Stimulated activated CD4-positive, alpha-beta T cell treated with anti-CD3 and anti-CD28 coated beads, Interleukin-2, amount 100 ng/mL, for 48 hours (primary cell): ENCODE results near the gene EEF1A2.

Experiments used
- DNase-seq, 2 donors: peaks; one replicate each; pipeline ENCODE4 v3.0.0-alpha.2; 2020

The EEF1A2 gene

DNA sequence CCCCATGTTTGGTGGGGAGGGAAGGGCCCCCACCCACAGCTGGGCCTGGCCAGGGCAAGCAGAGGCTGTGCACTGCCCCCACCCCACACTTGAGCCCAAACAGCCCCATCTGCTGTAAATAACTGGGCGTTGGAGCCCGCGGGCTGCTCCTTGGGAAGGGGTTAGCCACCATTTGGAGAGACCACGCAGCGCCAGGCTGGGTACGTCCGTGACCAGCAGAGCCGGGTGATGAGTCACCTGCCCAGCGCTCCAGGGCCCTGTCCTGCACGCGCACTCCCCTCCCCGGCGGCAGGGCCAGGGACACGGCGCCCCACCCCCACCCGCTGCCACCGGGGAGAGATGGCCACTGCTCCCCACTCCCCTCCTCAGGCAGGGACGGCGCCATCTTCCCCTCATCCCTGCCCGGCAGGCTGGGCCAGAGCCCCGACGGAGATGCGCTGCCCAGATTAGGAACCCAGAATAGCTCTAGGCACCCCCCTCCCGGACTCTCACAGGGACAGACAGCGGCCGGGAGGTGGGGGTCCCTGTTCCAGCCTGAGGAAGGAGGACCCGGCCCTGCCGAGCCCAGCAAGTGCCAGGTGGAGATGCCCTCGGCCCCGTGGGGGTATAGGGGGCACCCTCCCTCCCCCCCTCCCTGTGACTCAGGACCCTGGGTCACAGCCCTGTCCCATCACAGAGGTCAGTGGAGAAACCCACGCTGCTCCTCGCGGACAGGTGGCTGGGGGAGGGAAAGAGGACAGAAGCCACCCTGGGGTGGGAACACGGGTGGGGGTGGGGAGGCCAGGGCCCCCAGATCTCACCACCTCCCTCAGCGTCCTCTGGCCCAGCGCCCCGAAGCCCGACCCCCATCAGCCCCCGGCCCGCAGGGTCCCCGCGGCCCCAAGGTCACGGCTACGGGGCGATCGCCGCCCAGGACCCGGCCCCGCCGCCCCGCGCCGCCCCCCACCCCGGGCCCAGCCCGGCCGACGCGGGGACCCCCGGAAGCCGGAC, 642 bp downstream of the EEF1A2 start:
- DNase-seq: no peak

DNA sequence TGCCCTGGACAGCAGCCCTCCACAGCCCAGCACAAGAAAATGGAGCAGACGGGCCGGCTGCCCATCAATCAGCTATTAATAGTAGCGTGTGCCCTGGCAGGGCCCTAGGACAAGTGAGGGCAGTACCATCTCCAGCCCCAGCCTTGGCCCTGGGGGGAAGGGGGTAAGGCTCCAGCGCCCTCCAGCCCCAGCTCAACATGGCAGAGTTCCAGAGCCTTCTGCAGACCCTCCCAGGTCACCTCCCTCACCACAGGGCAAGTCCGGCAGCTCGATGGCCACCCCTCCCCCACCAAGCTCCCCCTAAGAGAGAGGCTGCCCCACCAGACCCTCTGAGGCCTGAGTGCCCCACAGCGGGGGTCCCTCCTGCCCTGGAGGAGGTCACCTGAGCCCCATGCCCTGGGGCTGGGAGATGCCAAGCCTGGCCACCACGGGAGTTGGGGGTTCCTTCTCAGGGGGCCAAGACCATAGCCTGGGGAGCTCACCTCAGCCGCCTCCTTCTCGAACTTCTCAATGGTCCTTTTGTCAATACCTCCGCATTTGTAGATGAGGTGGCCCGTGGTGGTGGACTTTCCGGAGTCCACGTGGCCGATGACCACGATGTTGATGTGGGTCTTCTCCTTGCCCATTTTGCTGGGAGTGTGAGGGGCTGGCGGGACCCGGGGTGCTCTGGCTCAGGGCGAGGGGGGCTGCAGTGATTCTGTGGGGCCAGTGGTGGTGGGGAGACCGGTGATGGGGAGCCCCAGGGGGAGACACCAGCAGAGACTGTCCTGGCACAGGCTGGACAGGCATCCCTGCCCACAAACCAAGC, 1.5 kb downstream of the EEF1A2 start:
- no peak for DNase-seq

DNA sequence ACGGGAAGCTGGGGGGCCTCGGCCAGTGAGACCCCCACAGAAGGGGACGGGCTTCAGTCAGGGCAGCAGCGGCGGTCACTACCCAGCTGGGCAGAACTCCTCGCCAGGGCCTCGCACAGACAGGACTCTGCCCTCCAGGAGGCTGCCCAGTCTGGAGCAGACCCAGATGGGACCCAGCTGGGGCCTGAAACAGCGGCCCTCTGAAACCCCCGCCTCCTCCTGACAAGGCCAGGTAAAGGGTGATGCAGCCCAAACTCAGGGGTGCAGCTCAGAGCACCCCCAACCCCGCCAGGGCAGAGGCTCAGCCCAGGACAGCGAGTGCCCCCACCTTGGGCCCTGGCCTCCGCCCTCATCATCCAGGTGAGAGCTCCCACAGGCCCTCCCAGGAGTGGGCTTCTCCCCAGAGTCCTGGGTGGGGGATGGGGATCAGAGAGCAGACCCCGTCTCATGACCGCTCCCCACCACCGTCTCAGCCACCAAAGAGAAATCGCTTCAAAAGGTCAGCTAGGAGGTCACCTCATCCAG, 2.2 kb downstream of the EEF1A2 start:
- DNase-seq: no peak

DNA sequence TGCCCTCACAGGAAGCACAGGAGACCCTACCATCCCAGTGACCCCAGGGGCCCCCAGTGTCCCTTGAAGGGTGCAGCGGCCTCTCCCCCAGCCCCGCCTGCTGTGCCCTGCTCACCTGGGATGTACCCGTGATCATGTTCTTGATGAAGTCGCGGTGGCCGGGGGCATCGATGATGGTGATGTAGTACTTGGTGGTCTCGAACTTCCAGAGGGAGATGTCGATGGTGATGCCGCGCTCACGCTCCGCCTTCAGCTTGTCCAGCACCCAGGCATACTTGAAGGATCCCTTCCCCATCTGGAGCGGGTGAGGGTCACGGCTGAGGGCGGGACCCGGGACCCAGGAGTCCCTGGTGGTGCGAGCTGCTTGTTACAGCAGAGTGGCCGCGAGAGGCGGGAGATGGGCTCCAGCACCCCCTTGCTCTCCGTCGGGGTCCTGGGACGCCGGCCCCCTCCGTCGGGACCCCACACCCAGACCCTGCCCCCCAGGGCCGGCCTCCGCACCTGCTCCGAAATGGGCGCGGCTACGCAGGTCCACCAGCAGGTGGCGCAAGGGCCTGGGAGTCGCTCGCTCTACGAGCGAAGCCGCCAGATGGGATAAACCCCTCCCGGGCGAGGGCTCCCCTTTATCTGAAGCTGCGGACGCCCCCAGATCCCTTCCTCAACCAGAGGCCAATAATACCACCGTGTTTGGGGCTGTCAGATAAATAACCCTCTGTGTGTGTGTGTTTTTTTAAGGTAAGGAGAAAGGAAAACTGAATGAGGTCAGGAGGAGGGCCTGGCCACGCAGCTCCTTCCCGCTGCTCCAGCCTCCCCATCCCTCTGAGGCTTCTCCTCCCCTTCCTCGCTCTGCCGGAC, 2.9 kb downstream of the EEF1A2 start:
- DNase-seq: peak; percentile 78 to 85

DNA sequence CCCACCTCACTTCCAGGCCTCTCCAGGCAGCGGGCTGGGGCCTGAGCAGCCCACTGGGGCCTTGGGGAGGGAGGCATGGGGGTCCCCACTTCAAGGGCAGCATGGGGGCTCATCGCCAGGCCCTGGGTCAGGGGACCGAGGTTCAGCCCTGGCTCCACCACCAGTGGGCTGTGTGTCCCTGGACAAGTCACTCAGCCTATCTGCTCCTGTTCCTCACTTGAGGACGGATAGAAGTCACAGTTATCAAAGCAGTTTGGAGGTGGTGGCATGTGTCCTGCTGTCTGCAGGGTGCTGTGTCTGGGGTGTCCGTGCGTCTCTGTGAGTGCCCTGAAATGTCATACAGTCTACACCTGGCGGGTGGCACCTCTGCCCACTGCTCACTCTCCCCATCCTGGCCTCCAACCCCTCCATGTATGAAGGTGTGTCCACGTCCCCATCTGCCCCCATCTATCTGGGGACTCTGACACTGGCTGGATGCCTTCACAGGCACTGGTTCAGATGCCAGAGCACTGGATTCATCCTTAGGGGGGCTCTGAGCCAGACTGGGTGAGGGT, 3.6 kb downstream of the EEF1A2 start:
- no peak for DNase-seq

DNA sequence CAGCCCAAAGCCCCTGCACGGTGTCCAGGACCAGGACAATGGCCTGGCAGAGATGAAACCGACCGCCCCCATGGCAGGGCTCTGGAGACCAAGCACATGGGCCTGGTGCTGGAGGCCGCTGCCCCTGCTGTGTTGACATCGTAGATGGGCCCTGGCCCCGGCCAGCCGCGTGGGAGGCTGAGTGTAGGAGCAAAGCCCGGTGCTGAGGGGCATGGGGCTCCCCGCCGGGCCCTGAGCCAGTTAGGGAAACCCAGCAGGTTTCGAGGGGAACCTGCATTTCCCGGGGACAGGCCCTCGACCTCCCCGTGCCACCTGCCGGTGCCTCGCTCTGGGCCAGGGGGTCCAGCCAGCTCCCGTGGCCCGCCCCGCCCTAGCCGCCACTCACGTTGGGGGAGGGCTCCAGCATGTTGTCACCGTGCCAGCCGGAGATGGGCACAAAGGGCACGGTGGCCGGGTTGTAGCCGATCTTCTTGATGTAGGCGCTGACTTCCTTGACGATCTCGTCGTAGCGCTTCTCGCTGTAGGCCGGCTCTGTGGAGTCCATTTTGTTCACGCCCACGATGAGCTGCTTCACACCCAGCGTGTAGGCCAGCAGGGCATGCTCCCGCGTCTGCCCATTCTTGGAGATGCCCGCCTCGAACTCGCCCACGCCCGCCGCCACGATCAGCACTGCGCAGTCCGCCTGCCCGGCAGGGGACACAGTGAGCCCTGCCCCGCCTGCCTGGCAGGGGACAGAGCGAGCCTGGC, 4.3 kb downstream of the EEF1A2 start:
- no peak for DNase-seq

DNA sequence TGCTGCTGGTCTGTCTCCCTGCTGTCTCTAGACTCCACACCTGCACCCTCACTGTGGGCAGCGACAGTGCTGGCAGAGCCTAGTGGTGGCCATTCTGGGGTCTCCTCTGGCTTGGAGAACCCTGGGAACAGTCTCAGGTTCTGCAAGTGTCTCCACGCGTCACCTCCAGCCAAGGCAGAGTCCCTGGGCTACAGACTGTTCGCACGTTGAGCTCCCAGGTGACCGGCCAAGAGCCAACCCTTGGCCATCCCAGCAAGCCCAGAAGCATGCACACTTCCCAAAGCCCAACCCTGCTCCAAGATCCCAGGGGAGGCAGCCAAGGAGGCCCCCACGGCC, 4.8 kb downstream of the EEF1A2 start:
- DNase-seq: no peak

DNA sequence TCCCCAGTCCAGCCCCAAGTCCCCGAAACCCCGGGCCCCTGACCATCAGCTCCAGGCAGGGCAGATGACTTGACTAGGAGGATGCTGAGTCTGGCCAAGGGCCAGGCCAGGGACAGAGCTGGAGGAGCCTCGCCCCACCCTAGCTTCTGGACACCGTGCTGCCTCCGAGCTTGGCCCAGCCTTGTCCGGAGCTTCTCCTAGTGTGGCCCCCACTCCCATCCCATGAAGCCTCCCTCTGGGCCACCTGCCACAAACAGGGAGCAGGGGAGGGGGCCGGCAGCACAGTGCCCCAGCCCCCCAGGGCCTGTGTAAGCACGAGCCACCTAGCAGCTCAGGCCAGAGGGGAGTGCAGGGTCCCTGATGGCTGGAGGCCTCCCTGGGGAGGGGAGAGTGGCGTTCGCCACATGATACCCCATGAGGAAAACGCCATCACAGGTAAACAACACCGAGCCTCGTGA, 5.3 kb downstream of the EEF1A2 start:
- no peak for DNase-seq

DNA sequence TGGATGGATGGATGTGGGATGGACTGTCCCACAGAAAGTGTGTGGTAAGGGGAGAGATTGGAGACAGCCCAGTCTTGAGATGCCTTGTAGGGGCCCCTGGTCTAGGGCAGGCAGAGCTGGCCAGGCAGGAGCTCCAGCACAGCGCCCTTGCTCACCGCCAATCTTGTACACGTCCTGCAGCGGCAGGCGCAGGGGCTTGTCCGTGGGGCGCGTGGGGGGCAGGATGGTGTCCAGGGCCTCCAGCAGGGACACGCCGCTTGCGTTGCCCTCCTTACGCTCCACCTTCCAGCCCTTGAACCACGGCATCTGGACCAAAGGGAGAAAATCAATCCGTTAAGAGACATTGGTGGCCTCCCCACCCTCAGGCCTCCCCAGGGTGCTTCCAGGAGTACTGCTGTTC, 5.9 kb downstream of the EEF1A2 start:
- DNase-seq: no peak

DNA sequence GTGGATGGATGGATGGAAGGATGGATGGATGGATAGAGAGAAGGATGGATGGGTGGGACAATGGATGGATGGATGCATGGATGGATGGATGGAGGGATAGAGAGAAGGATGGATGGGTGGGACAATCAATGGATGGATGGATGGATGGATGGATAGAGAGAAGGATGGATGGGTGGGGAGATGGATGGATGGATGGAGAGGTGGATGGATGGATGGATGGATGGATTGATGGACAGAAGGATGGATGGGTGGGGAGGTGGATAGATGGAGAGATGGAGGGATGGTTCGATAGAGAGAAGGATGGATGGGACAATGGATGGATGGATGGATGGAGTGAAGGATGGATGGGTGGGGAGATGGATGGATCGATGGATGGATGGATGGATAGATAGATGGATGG, 6.4 kb downstream of the EEF1A2 start:
- no peak for DNase-seq

DNA sequence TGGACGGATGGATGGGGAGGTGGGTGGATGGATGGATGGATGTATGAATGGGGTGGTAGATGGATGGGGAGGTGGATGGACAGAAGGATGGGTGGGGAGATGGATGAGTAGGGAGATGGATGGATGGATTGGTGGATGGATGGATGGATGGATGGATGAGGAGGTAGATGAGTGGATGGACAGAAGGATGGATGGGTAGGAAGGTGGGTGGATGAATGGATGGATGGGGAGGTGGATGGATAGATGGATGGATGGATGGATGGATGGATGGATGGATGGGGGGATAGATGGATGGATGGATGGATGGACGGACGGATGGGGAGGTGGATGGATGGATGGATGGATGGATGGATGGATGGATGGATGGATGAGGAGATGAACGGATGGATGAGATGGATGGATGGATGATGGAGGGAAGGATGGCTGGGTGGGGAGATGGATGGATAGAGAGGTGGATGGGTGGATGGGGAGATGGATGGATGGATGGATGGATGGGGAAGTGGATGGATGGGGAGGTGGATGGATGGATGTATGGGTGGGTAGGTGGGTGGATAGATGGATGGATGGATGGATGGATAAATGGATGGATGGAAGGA, 7.2 kb downstream of the EEF1A2 start:
- no peak for DNase-seq

DNA sequence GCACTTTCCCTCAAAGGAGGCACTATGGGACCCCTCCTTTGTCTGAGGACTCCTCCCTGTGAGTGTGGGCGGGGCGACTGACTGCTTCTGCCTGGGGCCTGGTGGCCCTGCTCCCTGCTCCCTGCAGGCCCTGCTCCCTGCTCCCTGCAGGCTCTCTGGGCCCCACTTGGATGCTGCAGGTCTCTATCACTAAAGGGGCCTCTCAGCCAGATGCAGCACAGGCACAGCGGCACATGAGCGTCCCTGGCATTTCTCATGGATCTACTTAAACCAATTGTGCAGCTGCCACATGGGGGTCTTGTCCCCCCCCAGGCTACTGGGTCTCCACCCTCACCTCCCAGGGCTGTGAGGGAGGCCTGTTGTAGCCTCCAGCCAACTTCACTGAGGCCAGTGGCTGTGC, 7.8 kb downstream of the EEF1A2 start:
- DNase-seq: no peak

DNA sequence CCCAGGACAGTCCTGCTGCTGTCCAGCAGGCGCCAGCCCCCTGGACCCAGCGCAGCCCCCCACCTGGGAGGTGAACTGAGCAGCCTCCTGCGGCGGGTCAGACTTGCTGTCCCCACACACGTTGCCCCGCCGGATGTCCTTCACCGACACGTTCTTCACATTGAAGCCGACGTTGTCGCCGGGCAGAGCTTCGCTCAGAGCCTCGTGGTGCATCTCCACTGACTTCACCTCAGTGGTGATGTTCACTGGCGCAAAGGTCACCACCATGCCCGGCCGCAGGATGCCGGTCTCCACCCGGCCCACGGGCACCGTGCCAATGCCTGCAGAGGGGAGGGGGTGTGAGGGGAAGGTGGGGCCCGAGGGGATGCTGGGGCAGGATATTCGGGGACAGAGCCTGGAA, 8.5 kb downstream of the EEF1A2 start:
- DNase-seq: no peak

DNA sequence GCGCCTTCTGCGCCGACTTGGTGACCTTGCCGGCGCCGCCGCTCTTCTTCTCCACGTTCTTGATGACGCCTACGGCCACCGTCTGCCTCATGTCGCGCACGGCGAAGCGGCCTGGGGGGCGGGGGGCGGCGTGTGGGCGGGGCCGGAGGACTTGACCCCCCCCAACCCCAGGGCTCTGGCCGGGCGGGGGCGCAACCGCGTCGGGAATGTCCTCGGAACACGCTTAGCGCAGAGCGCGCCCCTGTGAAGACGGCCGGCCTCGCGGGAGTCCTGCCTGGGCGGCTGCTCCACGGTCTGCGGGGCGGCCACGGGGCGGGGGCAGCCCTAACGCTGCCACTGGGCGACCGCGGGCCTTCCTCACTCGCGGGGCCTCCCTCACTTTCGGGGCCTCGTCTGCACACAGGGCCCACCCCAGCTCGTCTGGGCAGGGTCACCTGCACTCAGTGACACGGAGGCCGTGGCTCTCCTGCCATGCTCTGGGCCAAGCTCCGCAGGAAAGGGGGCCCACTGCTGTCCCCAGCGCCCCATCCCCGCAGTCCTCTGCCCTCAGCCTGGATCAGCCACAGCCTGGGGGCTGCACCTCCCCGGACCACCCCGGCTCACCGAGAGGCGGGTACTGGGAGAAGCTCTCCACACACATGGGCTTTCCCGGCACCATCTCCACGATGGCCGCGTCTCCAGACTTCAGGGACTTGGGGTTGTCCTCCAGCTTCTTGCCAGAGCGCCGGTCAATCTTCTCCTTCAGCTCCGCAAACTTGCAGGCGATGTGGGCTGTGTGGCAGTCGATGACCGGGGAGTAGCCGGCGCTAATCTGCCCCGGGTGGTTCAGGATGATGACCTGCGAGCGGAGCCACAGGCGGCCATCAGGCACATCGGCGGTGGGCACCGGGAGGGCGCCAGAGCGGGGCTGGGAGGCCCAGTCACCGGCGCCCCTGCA, 10.3 kb downstream of the EEF1A2 start:
- no peak for DNase-seq

DNA sequence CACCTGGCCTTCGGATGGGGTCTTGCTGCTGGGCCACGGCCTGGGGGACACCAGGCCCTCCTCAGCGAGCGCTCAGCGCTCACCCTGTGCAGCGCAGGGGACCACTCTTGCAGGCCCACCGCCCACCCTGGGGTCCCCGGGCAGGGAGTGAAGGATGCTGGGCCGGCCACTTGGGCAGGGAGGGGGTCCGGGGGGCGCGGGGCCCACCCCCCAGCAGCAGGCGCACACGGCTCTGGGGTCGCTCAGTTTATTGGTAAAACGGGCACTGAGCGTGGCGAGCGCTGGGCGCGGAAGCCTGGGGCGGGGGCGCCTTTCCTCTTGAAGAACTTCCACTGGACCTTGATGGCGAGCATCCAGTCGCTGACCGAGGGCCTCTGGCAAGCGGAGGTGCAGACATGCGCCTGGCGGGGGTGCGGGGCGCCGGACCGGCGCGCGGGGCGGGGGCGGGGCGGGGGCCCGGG, 11.1 kb downstream of the EEF1A2 start:
- DNase-seq: no peak

DNA sequence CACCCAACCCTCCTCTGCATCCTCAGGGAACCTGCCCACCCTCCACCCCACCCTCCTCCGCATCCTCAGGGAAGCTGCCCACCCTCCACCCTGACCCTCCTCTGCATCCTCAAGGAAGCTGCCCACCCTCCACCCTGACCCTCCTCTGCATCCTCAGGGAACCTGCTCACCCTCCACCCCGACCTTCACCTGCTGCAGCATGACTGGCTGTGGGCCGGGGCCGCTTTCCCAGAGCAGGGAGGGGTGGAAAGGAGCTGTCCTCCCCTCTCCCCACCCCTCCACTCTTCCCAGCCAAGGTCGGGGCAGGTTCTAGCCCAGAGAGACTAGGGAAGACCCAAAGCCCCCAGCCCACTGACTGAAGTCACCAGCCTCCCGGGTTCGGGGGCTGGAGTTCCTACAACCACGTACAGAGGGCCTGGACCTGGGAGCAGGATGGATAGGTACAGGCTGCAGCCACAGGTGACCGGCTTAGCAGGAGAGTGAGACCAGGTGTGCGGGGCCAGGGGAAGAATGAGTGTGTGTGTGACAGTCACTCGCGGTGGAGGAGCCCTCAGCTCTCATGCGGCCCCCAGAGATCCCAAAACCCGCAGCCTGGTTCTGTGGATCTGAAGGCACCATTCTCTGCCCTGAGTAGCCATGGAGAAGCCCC, 11.6 kb downstream of the EEF1A2 start:
- no peak for DNase-seq

DNA sequence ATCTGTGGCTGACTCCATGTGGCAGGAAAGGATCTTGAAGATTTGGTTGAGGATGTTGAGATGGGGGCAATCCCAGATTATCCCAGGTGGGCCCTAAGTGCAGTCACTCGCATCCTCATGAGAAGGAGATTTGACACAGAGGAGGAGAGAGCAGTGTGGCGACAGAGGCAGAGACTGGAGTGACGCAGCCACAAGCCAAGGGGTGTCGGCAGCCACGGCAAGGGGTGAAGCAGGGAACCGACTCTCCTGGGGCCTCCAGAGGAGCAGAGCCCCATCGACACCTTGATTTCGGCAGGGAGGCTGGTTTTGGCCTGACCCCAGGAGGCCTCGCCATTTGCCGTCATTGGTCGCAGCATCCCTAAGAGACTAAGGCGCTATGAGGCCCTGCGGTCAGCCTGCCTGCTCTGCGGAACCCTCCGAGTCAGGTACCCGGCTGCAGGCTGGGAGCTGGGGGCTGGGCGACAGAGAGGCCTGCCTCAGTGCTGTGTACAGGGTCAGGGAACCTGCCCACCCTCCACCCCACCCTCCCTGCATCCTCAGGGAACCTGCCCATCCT, 12.5 kb downstream of the EEF1A2 start:
- DNase-seq: no peak

DNA sequence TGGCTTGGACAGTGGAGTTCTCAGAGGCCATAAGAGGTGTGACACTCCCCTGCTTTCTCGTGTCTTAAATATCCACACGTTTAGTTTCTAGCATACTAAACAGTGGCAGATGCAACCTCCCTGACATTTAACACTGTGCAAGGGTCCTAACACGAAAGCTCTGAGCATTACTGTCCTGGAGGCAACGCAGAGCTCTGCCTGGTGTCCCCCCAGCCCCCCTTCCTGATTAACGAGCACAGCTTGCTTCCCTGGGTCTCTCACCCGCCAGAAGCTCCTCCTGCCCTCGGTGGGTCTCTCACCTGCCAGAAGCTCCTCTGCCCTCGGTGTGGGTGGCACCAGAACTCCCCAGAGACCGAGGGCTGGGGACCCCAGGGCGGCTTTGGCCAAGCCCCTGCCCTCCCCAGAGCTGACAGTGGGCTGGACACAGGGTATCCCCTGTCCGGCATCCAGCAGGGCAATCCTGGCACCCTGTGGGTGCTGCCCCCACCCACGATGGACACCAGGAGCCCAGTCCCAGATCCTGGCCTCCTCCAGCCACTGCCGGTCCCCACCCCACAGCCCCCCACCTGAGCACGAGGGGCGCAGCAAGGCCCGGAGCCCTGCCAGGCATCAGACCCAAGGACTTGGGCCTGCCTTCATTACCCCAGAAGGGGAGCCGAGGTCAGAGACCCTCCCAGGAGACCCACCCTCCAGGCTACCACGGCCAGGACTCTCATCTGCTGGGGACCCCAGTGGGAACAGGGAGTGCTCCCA, 14.1 kb downstream of the EEF1A2 start:
- no peak for DNase-seq
